Coronary artery (tissue), 2 donors: Measurements from ENCODE around the gene RARG.
A peak's percentile ranks its signal among the peaks of the same experiment; 100 is the strongest.

Source experiments
- DNase-seq: peaks from one replicate; pipeline ENCODE4 v3.0.0-alpha.2; 2017; ENCODE audit warnings: low spot score
- H3K27ac ChIP-seq, 2 donors: fragments of 200-600 bp; sonication (generic); one replicate each; pipeline ENCODE4 v1.5.1; 2016 to 2019
- H3K4me3 ChIP-seq: fragments of 200-600 bp; sonication (generic); 2 replicates; pipeline ENCODE4 v1.5.1; 2016; ENCODE audit warnings: mild to moderate bottlenecking, moderate library complexity
- TF ChIP-seq, protein P1 (sequence below): fragments of 200-600 bp; sonication (generic); IDR thresholded peaks from one replicate; pipeline ENCODE4 v1.5.1; 2019; ENCODE audit warnings: antibody characterized with exemption

RARG gene

DNA sequence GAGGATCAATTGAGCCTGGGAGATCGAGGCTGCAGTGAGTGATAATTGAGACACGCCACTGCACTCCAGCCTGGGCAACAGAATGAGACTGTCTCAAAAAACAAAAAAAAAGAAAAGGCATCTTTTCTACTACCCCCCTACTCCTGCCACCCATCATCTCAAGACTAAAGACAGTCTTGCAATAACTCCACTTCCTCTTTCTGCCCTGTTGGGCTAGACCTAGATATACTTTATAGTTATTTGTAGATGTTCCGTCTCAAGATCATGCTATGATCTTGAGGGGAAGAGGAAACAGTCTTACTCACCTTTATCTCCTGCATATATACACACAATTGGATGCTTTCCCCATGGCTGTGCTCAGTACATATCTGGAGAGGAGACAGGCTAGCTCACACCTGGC lies 24.0 kb upstream of the RARG start:
- TF ChIP-seq, protein P1, sequence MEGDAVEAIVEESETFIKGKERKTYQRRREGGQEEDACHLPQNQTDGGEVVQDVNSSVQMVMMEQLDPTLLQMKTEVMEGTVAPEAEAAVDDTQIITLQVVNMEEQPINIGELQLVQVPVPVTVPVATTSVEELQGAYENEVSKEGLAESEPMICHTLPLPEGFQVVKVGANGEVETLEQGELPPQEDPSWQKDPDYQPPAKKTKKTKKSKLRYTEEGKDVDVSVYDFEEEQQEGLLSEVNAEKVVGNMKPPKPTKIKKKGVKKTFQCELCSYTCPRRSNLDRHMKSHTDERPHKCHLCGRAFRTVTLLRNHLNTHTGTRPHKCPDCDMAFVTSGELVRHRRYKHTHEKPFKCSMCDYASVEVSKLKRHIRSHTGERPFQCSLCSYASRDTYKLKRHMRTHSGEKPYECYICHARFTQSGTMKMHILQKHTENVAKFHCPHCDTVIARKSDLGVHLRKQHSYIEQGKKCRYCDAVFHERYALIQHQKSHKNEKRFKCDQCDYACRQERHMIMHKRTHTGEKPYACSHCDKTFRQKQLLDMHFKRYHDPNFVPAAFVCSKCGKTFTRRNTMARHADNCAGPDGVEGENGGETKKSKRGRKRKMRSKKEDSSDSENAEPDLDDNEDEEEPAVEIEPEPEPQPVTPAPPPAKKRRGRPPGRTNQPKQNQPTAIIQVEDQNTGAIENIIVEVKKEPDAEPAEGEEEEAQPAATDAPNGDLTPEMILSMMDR = no peak
- no peak overlapping the region for H3K4me3 ChIP-seq
- no peak overlapping the region for H3K27ac ChIP-seq
- DNase-seq = no peak

DNA sequence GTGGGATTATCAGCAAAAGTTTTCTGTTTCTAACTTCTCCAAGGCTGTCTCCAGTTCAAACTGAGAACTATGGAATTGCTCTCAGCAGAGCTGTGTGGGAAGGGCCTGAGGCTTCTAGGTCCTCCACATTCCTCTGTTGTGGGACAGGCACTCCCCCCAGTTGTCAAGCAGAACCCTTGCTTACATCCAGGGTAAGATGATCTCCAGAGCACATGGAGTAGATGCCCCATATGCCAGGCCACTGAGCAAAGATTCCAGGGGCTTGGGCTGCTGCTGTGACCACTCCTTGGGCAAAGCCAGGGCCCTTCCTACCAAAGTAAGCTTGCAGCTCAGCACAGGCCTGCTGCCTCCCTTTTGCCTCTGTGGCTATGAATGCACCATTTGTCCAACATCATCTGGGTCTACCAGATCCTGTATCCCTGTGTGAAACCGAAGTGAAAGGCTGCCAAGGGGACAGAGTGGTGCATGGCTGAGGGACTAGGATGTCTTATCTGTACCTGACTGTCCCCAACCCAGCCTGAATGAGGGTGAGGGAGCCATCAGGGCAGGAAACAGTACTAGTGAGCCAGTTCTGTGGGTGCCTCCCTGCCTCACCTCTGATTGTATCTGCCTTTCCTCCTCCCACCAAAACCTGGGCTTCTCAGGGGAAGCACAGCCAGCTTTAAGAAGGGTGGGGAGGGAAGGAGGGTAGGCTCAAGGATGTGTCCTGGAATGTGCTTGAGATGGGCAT lies 23.0 kb upstream of the RARG start:
- TF ChIP-seq, protein P1 = no peak
- H3K4me3 ChIP-seq = no peak overlapping the region
- H3K27ac ChIP-seq = no peak overlapping the region
- DNase-seq = no peak

DNA sequence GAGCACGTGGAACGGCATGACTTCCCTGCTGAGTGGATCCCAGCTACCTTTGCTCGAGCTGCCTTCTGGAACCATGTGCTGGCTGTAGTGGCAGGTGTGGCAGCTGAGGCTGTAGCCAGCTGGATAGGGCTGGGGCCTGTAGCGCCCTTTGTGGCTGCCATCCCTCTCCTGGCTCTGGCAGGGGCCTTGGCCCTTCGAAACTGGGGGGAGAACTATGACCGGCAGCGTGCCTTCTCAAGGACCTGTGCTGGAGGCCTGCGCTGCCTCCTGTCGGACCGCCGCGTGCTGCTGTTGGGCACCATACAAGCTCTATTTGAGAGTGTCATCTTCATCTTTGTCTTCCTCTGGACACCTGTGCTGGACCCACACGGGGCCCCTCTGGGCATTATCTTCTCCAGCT lies 21.3 kb upstream of the RARG start:
- H3K27ac ChIP-seq = no peak overlapping the region
- peak overlapping the region; percentile 81 for H3K4me3 ChIP-seq
- TF ChIP-seq, protein P1 = no peak
- no peak for DNase-seq

DNA sequence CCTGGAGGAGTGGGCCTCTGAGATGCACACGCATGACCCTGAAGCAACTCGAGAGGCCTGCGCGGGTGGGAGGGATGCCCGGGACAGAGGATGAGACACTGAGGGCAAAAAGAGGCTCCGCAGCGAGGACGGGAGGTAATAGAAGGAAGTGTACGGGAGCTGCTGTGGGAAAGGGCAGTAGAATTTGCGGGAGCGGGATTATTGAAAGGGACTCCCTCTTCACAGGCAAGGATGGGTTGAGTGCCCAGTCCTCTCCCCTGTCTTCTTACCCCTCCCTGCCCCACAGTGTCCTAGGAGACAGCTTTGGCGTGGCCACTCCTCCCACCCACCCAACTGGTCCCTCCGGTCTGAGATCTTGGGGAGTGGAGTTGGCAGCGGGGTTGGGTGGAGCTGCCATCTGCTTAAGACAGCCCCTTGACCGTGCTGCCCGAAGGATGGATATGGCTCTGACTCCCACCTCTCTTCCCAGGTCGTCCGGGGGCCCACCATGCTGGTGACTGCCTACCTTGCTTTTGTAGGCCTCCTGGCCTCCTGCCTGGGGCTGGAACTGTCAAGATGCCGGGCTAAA lies 20.4 kb upstream of the RARG start:
- Histone ChIP-seq H3K4me3 (peak overlapping the region; percentile 81), H3K27ac (peak overlapping the region; percentile 79 to 92)
- TF ChIP-seq, protein P1 = no peak
- DNase-seq = no peak

DNA sequence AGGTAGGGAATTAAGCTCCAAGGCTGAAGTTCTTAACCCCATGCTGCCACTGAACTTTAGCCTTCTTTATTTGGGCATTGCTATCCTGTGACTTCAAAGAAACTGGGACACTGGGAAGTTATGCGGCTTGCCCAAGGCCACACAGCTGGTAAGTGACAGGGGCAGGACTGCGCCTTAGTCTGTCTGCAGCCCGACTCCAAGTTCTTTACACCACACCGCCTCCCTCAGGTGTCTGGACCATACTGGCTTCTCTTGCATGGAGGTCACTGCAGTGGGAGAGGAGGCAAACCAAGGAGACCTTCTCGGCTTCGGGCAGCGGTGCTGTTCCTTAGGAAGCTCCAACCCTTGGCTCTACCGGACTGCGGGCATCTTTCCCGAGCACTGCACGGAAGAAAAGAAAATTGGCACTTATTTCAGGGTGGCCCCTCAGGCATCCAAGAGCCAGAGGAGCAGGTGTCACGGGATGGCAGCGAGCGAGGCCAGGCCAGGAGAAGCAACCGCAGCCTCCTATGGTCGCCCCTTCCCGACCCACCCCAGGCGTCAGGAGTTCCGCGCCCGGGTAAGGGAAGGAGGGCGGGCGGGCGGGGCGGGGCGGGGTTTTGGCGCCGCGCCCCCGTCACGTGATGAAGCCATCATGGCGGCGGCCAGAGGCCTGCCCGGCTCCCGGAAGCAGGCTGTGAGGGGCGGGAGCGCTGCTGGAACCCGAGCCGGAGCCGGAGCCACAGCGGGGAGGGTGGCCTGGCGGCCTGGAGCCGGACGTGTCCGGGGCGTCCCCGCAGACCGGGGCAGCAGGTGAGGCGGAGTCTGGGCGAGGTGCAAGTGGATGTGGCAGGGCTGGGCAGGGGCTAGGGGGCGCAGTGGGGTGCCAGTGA lies 19.7 kb upstream of the RARG start:
- peak; percentile 91 for DNase-seq
- Histone ChIP-seq H3K27ac (peak overlapping the region; percentile 79 to 92), H3K4me3 (peak overlapping the region; percentile 81)
- TF ChIP-seq, protein P1 = no peak

DNA sequence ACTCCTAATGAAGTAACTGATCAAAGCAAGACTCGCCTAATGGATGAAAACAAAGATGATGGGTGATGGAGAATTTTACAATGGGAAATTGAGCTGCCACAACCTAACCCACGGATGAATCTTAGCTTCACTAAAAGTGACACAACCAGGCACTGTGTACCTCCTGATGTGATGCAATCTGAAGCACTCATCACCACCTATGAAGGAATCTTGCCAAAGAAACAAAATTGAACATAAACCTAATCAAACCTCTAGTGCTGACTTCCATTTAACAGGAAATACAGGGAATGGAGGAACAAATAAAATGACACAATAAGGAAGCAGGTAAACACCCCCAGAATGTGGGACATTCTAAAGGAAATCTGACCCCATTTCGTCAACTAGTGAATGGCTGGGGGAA lies 13.3 kb upstream of the RARG start:
- DNase-seq = no peak
- TF ChIP-seq, protein P1 = no peak
- Histone ChIP-seq H3K27ac (no peak overlapping the region), H3K4me3 (no peak overlapping the region)
